ENCODE measurements around the gene ARL13B.
"Not testable (repeated sequence)": the region's sequence is repeated elsewhere in the genome, so short reads cannot be mapped to it uniquely, and the experiment has no call there.

The ARL13B gene

DNA sequence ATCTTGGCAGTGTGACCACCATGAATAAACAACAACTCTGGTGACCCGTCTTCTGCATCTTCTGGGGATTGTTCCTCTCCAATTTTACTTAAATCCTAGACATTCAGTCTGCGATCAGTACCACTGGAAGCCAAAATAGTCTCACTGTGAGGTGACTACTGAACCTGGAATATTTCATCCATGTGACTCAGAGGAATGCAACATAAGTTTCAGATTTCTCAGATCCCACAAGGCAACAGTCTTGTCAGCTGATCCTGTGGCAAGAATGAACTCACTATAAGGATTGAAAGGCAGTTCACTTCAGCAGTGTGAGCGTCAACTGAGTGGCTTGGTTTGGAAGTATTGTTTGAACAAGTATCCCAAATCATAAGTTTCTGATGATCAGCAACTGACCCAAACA, 96.1 kb downstream of the ARL13B start:
- H3K4me1 ChIP-seq (ENCODE audit: control insufficient read depth, low read length): no peaks in the 10 kb centered on the region
- peaks cover 7% of the 10 kb centered on the region for H3K79me2 ChIP-seq (ENCODE audit: control insufficient read depth, low read length)

GRCh38 chr3:94080552-94080951, 100.6 kb downstream of the ARL13B start:
- not testable (repeated sequence) for H3K36me3 ChIP-seq (ENCODE audit: control insufficient read depth, low read length); H3K27me3 ChIP-seq (ENCODE audit: control insufficient read depth, low read length); H3K9me2 ChIP-seq (replicated peaks; ENCODE audit: control insufficient read depth, low read length); H3F3A ChIP-seq (ENCODE audit: control insufficient read depth, insufficient read depth); H3K4me3 ChIP-seq (ENCODE audit: low read length); H4K20me1 ChIP-seq (ENCODE audit: control insufficient read depth, insufficient read depth, low read depth, low read length); H3K27ac ChIP-seq (ENCODE audit: low read depth, low read length); H3K9me3 ChIP-seq (ENCODE audit: control insufficient read depth, insufficient read depth, low read length); H3K4me2 ChIP-seq (ENCODE audit: low read length); H3K79me2 ChIP-seq (ENCODE audit: control insufficient read depth, low read length); H3K4me1 ChIP-seq (ENCODE audit: control insufficient read depth, low read length)

More for the DNA sequence above, 96.1 kb downstream of the ARL13B start:
- Histone ChIP-seq H3K4me3 (ENCODE audit: low read length) (no peak overlapping the region), H3K4me2 (ENCODE audit: low read length) (no peak overlapping the region), H3K9me3 (ENCODE audit: control insufficient read depth, insufficient read depth, low read length) (no peaks in the 10 kb centered on the region), H3K9me2 (replicated peaks; ENCODE audit: control insufficient read depth, low read length) (no peaks in the 10 kb centered on the region), H3K36me3 (ENCODE audit: control insufficient read depth, low read length) (peaks cover 12% of the 10 kb centered on the region), H3K27ac (ENCODE audit: low read depth, low read length) (no peak overlapping the region), H4K20me1 (ENCODE audit: control insufficient read depth, insufficient read depth, low read depth, low read length) (no peaks in the 10 kb centered on the region), H3K27me3 (ENCODE audit: control insufficient read depth, low read length) (no peaks in the 10 kb centered on the region), H3F3A (ENCODE audit: control insufficient read depth, insufficient read depth) (no peaks in the 10 kb centered on the region)
- TF ChIP-seq EZH2phosphoT487 (IDR thresholded peaks at IDR 0.05; ENCODE audit: borderline replicate concordance, low read length): no peak
- no peak for TF ChIP-seq CTCF (IDR thresholded peaks at IDR 0.05; ENCODE audit: low read depth, low read length, poor library complexity, severe bottlenecking)

- peaks cover 2% of the 10 kb centered on the region; the same call in 1 of the 2 replicates for H3K79me2 ChIP-seq (ENCODE audit: control insufficient read depth, low read length)
Observed at GRCh38 chr3:94081884-94082283, 101.9 kb downstream of the ARL13B start.

More at GRCh38 chr3:94081884-94082283, 101.9 kb downstream of the ARL13B start:
- H3K4me1 ChIP-seq (ENCODE audit: control insufficient read depth, low read length): no peaks in the 10 kb centered on the region
- H3K27ac ChIP-seq (ENCODE audit: low read depth, low read length): no peak overlapping the region
- H3F3A ChIP-seq (ENCODE audit: control insufficient read depth, insufficient read depth): no peaks in the 10 kb centered on the region
- no peak overlapping the region for H3K4me3 ChIP-seq (ENCODE audit: low read length)
- H3K27me3 ChIP-seq (ENCODE audit: control insufficient read depth, low read length): no peaks in the 10 kb centered on the region
- no peaks in the 10 kb centered on the region for H3K9me3 ChIP-seq (ENCODE audit: control insufficient read depth, insufficient read depth, low read length)
- H3K36me3 ChIP-seq (ENCODE audit: control insufficient read depth, low read length): no peaks in the 10 kb centered on the region
- H4K20me1 ChIP-seq (ENCODE audit: control insufficient read depth, insufficient read depth, low read depth, low read length): no peaks in the 10 kb centered on the region
- H3K9me2 ChIP-seq (replicated peaks; ENCODE audit: control insufficient read depth, low read length): no peaks in the 10 kb centered on the region
- H3K4me2 ChIP-seq (ENCODE audit: low read length): no peak overlapping the region
- TF ChIP-seq EZH2phosphoT487 (IDR thresholded peaks at IDR 0.05; ENCODE audit: borderline replicate concordance, low read length) (no peak), CTCF (IDR thresholded peaks at IDR 0.05; ENCODE audit: low read depth, low read length, poor library complexity, severe bottlenecking) (no peak)

All from DOHH2 (cell line).